Measurements from ENCODE around the gene TSPAN9. TPM values are rescaled to one million over a fixed set of nuclear protein-coding genes. Genes with fewer than 3 reads are reported as not detected.

TSPAN9 gene
- total and polyA plus RNA-seq, 4 donors = 23.0 to 72.3 (median 33.9) TPM

- WGBS, 2 donors = 51 to 57% methylated on average over 21 of the region's 21 CpGs
- Histone ChIP-seq H3K9me3 (ENCODE audit: control insufficient read depth in 4 of 4, insufficient read depth in 3 of 4, low read length in 3 of 4) (no peaks in the 10 kb centered on the region), H3K27ac (ENCODE audit: low read depth in 1 of 2, low read length in 1 of 2) (peak overlapping the region; percentile 60 to 73), H3K9ac (ENCODE audit: insufficient read depth in 1 of 2, low read length in 2 of 2) (no peak overlapping the region), H3K36me3 (ENCODE audit: control insufficient read depth in 4 of 4, insufficient read depth in 4 of 4, low read length in 4 of 4) (peaks cover 0 to 3% (median 0%) of the 10 kb centered on the region in 4 donors), H3K27me3 (ENCODE audit: control insufficient read depth in 3 of 3, insufficient read depth in 3 of 3, low read length in 2 of 3) (no peaks in the 10 kb centered on the region), H3K4me3 (no peak overlapping the region), H3K4me1 (ENCODE audit: control insufficient read depth in 5 of 5, insufficient read depth in 5 of 5, low read length in 5 of 5) (peaks cover 13 to 53% (median 28%) of the 10 kb centered on the region in 5 donors)
- DNase-seq (peak; percentile 88 to 96 (median 94)), ATAC-seq (ENCODE audit: insufficient read depth, low FRiP score) (no peak)
- TF ChIP-seq, protein P1, sequence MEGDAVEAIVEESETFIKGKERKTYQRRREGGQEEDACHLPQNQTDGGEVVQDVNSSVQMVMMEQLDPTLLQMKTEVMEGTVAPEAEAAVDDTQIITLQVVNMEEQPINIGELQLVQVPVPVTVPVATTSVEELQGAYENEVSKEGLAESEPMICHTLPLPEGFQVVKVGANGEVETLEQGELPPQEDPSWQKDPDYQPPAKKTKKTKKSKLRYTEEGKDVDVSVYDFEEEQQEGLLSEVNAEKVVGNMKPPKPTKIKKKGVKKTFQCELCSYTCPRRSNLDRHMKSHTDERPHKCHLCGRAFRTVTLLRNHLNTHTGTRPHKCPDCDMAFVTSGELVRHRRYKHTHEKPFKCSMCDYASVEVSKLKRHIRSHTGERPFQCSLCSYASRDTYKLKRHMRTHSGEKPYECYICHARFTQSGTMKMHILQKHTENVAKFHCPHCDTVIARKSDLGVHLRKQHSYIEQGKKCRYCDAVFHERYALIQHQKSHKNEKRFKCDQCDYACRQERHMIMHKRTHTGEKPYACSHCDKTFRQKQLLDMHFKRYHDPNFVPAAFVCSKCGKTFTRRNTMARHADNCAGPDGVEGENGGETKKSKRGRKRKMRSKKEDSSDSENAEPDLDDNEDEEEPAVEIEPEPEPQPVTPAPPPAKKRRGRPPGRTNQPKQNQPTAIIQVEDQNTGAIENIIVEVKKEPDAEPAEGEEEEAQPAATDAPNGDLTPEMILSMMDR (IDR thresholded peaks at IDR 0.05; ENCODE audit: control extremely low read depth, extremely low read depth) = no peak
Measured at GRCh38 chr12:3132636-3133404, 55.6 kb downstream of the TSPAN9 start.

- Histone ChIP-seq H3K9me3 (ENCODE audit: control insufficient read depth in 4 of 4, insufficient read depth in 3 of 4, low read length in 3 of 4) (no peaks in the 10 kb centered on the region), H3K4me1 (ENCODE audit: control insufficient read depth in 5 of 5, insufficient read depth in 5 of 5, low read length in 5 of 5) (peaks cover 13 to 59% (median 34%) of the 10 kb centered on the region in 5 donors)
Measured at GRCh38 chr12:3133405-3133783, 56.2 kb downstream of the TSPAN9 start.

DNA sequence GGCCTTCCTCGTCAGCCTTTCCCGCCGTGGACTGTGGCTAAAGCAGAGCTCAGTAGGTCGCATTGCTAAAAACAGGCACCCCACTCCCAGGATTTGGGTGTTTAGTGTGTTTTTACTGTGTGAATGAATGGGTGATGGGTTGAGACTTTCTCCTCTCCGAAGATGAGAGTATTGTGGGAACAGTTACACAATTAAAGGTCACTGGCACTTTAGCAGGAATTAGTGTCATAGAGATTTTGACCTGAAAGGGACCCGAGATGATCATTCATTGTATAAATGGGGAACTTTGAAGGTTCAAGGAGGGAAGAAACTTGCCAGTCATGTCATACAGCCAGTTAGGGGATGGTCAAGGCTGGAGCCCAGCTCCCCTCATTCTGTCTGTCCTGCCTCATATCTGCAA is 56.9 kb downstream of the TSPAN9 start:
- Histone ChIP-seq H3K9me3 (ENCODE audit: control insufficient read depth in 4 of 4, insufficient read depth in 3 of 4, low read length in 3 of 4) (no peaks in the 10 kb centered on the region), H3K27me3 (ENCODE audit: control insufficient read depth in 3 of 3, insufficient read depth in 3 of 3, low read length in 2 of 3) (no peaks in the 10 kb centered on the region), H3K4me1 (ENCODE audit: control insufficient read depth in 5 of 5, insufficient read depth in 5 of 5, low read length in 5 of 5) (peaks cover 13 to 60% (median 34%) of the 10 kb centered on the region in 5 donors), H3K36me3 (ENCODE audit: control insufficient read depth in 4 of 4, insufficient read depth in 4 of 4, low read length in 4 of 4) (peaks cover 0 to 3% (median 0%) of the 10 kb centered on the region in 4 donors), H3K9ac (ENCODE audit: insufficient read depth in 1 of 2, low read length in 2 of 2) (no peak overlapping the region), H3K4me3 (no peak overlapping the region), H3K27ac (ENCODE audit: low read depth in 1 of 2, low read length in 1 of 2) (peak overlapping the region; percentile 32 to 51)
- TF ChIP-seq, protein P1 (IDR thresholded peaks at IDR 0.05; ENCODE audit: control extremely low read depth, extremely low read depth) = no peak
- no peak for ATAC-seq (ENCODE audit: insufficient read depth, low FRiP score)
- no peak for DNase-seq
- 76 to 81% methylated on average over 6 of the region's 6 CpGs for WGBS, 2 donors

More at GRCh38 chr12:3133405-3133783, 56.2 kb downstream of the TSPAN9 start:
- Histone ChIP-seq H3K36me3 (ENCODE audit: control insufficient read depth in 4 of 4, insufficient read depth in 4 of 4, low read length in 4 of 4) (peaks cover 0 to 3% (median 0%) of the 10 kb centered on the region in 4 donors), H3K27me3 (ENCODE audit: control insufficient read depth in 3 of 3, insufficient read depth in 3 of 3, low read length in 2 of 3) (no peaks in the 10 kb centered on the region), H3K4me3 (no peak overlapping the region), H3K27ac (ENCODE audit: low read depth in 1 of 2, low read length in 1 of 2) (peak overlapping the region in 1 of 2 donors; percentile 51), H3K9ac (ENCODE audit: insufficient read depth in 1 of 2, low read length in 2 of 2) (no peak overlapping the region)
- DNase-seq = peak in 1 of 3 donors; percentile 76
- TF ChIP-seq, protein P1 (IDR thresholded peaks at IDR 0.05; ENCODE audit: control extremely low read depth, extremely low read depth) = no peak
- no peak for ATAC-seq (ENCODE audit: insufficient read depth, low FRiP score)
